NCI-H2227 (cell line): ENCODE results near the gene TBCD.

Experiments used
- DNase-seq: peaks from one replicate; lab custom pipeline; 2025; ENCODE audit not compliant: unreplicated experiment; lab: John Stamatoyannopoulos, UW

The TBCD gene

GRCh38 chr17:82882715-82883418 is 131.0 kb downstream of the TBCD start:
- no peak for DNase-seq

- no peak for DNase-seq
These were observed 131.7 kb downstream of the TBCD start for GRCh38 chr17:82883419-82884031.

GRCh38 chr17:82884341-82884969 is 132.6 kb downstream of the TBCD start:
- no peak for DNase-seq

GRCh38 chr17:82884970-82885353 is 133.1 kb downstream of the TBCD start:
- no peak for DNase-seq

GRCh38 chr17:82887255-82888164 is 135.6 kb downstream of the TBCD start:
- DNase-seq = no peak

- no peak for DNase-seq
These were observed 137.0 kb downstream of the TBCD start for GRCh38 chr17:82888583-82889495.

GRCh38 chr17:82889496-82890338 is 137.9 kb downstream of the TBCD start:
- DNase-seq = no peak

- no peak for DNase-seq
These were observed 138.5 kb downstream of the TBCD start for GRCh38 chr17:82890339-82890730.

- no peak for DNase-seq
These were observed 139.2 kb downstream of the TBCD start for GRCh38 chr17:82890926-82891678.

- DNase-seq = no peak
These were observed 140.0 kb downstream of the TBCD start for GRCh38 chr17:82891911-82892310.

- DNase-seq = no peak
These were observed 141.2 kb downstream of the TBCD start for GRCh38 chr17:82892899-82893565.

- DNase-seq = no peak
These were observed 141.9 kb downstream of the TBCD start for GRCh38 chr17:82893779-82894178.

- DNase-seq = no peak
These were observed 142.5 kb downstream of the TBCD start for GRCh38 chr17:82894389-82894788.

GRCh38 chr17:82895087-82895486 is 143.2 kb downstream of the TBCD start:
- no peak for DNase-seq

- DNase-seq = no peak
These were observed 144.5 kb downstream of the TBCD start for GRCh38 chr17:82896071-82897000.

- no peak for DNase-seq
These were observed 145.8 kb downstream of the TBCD start for GRCh38 chr17:82897514-82898249.
